H1 (cell line): Measurements from ENCODE around the gene SNX27. TPM values are rescaled to one million over a fixed set of nuclear protein-coding genes. Genes with fewer than 3 reads are reported as not detected.
A peak's percentile ranks its signal among the peaks of the same experiment; 100 is the strongest.

Experiments used
- CTCF ChIA-PET: fragments of 300-600 bp; sonication (Branson Sonifier 250); formaldehyde crosslinking; loops from one replicate; lab custom pipeline; 2021; ENCODE audit not compliant: partially characterized antibody; lab: Charles Lee
- POLR2A ChIA-PET: fragments of 300-600 bp; sonication (Branson Sonifier 250); formaldehyde crosslinking; loops from one replicate; lab custom pipeline; 2021; ENCODE audit warnings: inconsistent platforms; ENCODE audit not compliant: partially characterized antibody; lab: Charles Lee
- DNase-seq, 2 experiments: peaks; one replicate each; pipeline versions ENCODE4 v3.0.0 to v3.0.0-alpha.2; 2010 to 2022; ENCODE audit warnings: low spot score in 2 of 2, low read depth in 1 of 2, mixed read lengths in 1 of 2
- FAIRE-seq: peaks from 2 replicates; lab custom pipeline; 2011; peaks lifted over from hg19 to GRCh38; lab: Jason Lieb, UNC
- H2AFZ ChIP-seq: 2 replicates; pipeline ENCODE4 v1.8.1; 2012; ENCODE audit warnings: low read length, inconsistent platforms
- H2AK5ac ChIP-seq: 2 replicates; pipeline ENCODE4 v1.6.1; 2013; ENCODE audit warnings: low read depth, low read length
- H2BK120ac ChIP-seq: replicated peaks from 2 replicates; pipeline ENCODE3; 2013; ENCODE audit warnings: low read depth, low read length, inconsistent platforms
- H2BK12ac ChIP-seq: 2 replicates; pipeline ENCODE4 v1.6.1; 2013; ENCODE audit warnings: low read depth, low read length
- H2BK15ac ChIP-seq: 2 replicates; pipeline ENCODE4 v1.6.1; 2013; ENCODE audit warnings: low read length
- H2BK20ac ChIP-seq: 2 replicates; pipeline ENCODE4 v1.6.1; 2013; ENCODE audit warnings: low read length
- H2BK5ac ChIP-seq: 2 replicates; pipeline ENCODE4 v1.6.1; 2013; ENCODE audit warnings: low read depth, low read length
- H3K14ac ChIP-seq: 2 replicates; pipeline ENCODE4 v1.6.1; 2013; ENCODE audit warnings: inconsistent platforms; ENCODE audit not compliant: insufficient read length
- H3K18ac ChIP-seq: 2 replicates; pipeline ENCODE4 v1.6.1; 2013; ENCODE audit warnings: low read length; ENCODE audit errors: extremely low read depth
- H3K23ac ChIP-seq: 2 replicates; pipeline ENCODE4 v1.6.1; 2013; ENCODE audit warnings: inconsistent platforms; ENCODE audit not compliant: insufficient read length
- H3K23me2 ChIP-seq: 2 replicates; pipeline ENCODE4 v1.6.1; 2013; ENCODE audit warnings: low read depth, low read length
- H3K27ac ChIP-seq: 2 replicates; pipeline ENCODE4 v1.6.1; 2011; ENCODE audit warnings: low read depth, low read length, inconsistent platforms
- H3K27me3 ChIP-seq, 4 experiments: replicated peaks in 1 of 4; 1 replicate in 1 of 4; 2 replicates in 3 of 4; pipeline versions ENCODE4 v1.6.1 to v1.8.1; 2011 to 2013; ENCODE audit warnings: low read length in 3 of 4, mild to moderate bottlenecking in 3 of 4, inconsistent platforms in 2 of 4, mixed read lengths in 2 of 4, moderate library complexity in 1 of 4; ENCODE audit not compliant: control insufficient read depth in 3 of 4, insufficient read depth in 3 of 4; ENCODE audit errors: extremely low read depth in 1 of 4
- H3K36me3 ChIP-seq, 4 experiments: 2 replicates each; pipeline versions ENCODE4 v1.6.1 to v1.8.1; 2011 to 2013; ENCODE audit warnings: mild to moderate bottlenecking in 4 of 4, low read length in 3 of 4, moderate library complexity in 2 of 4, control low read depth in 1 of 4, inconsistent platforms in 1 of 4; ENCODE audit not compliant: insufficient read depth in 4 of 4, control insufficient read depth in 2 of 4
- H3K4ac ChIP-seq: replicated peaks from 2 replicates; pipeline ENCODE3; 2013; ENCODE audit warnings: low read length, low read depth, mixed read lengths, inconsistent platforms; ENCODE audit not compliant: insufficient read length
- H3K4me1 ChIP-seq, 4 experiments: replicated peaks in 1 of 4; 1 replicate in 1 of 4; 2 replicates in 3 of 4; pipeline versions ENCODE4 v1.6.1 to v1.8.1; 2011 to 2013; ENCODE audit warnings: low read length in 3 of 4, inconsistent platforms in 2 of 4, mixed read lengths in 1 of 4; ENCODE audit not compliant: insufficient read depth in 4 of 4, control insufficient read depth in 3 of 4
- H3K4me2 ChIP-seq, 2 experiments: 2 replicates each; pipeline versions ENCODE4 v1.6.1 to v1.8.1; 2011 to 2013; ENCODE audit warnings: low read depth in 2 of 2, low read length in 2 of 2, control low read depth in 1 of 2, inconsistent platforms in 1 of 2, mild to moderate bottlenecking in 1 of 2; ENCODE audit not compliant: insufficient read depth in 1 of 2
- H3K4me3 ChIP-seq, 4 experiments: fragments of 200-600, 300-600 bp in 1 of 4; sonication (generic), shearing (Covaris generic), sonication (Bioruptor Twin) in 1 of 4; 2 replicates each; pipeline versions ENCODE4 v1.5.1 to v1.8.1; 2011 to 2016; ENCODE audit warnings: low read length in 4 of 4, low read depth in 3 of 4, control low read depth in 2 of 4, inconsistent platforms in 2 of 4, mild to moderate bottlenecking in 2 of 4, mixed read lengths in 1 of 4, moderate library complexity in 1 of 4; ENCODE audit not compliant: insufficient read depth in 2 of 4; ENCODE audit errors: extremely low read depth in 1 of 4
- H3K56ac ChIP-seq: replicated peaks from 2 replicates; pipeline ENCODE3; 2013; ENCODE audit warnings: low read depth, mild to moderate bottlenecking, mixed read lengths, low read length, inconsistent platforms; ENCODE audit not compliant: insufficient read length
- H3K79me1 ChIP-seq: 2 replicates; pipeline ENCODE4 v1.6.1; 2013; ENCODE audit warnings: low read depth, low read length, control low read depth
- H3K79me2 ChIP-seq, 2 experiments: 2 replicates each; pipeline versions ENCODE4 v1.6.1 to v1.8.1; 2012 to 2013; ENCODE audit warnings: low read length in 2 of 2, mild to moderate bottlenecking in 2 of 2, inconsistent platforms in 1 of 2; ENCODE audit not compliant: insufficient read depth in 2 of 2, control insufficient read depth in 1 of 2
- H3K9ac ChIP-seq, 4 experiments: replicated peaks in 1 of 4; 1 replicate in 1 of 4; 2 replicates in 3 of 4; pipeline versions ENCODE4 v1.6.1 to v1.8.1; 2011 to 2013; ENCODE audit warnings: low read depth in 3 of 4, low read length in 3 of 4, control low read depth in 2 of 4, mild to moderate bottlenecking in 2 of 4, moderate library complexity in 2 of 4, inconsistent platforms in 1 of 4; ENCODE audit errors: extremely low read depth in 1 of 4
- H3K9me3 ChIP-seq, 2 experiments: 2 replicates each; pipeline versions ENCODE4 v1.6.1 to v1.8.1; 2012 to 2013; ENCODE audit warnings: mild to moderate bottlenecking in 2 of 2, moderate library complexity in 2 of 2, control low read depth in 1 of 2, inconsistent platforms in 1 of 2, low read depth in 1 of 2, low read length in 1 of 2, mixed read lengths in 1 of 2; ENCODE audit not compliant: insufficient read depth in 2 of 2
- H4K20me1 ChIP-seq, 2 experiments: replicated peaks in 1 of 2; 2 replicates each; pipeline versions ENCODE3 to v1.8.1; 2011 to 2013; ENCODE audit warnings: inconsistent platforms in 2 of 2, low read length in 2 of 2, mild to moderate bottlenecking in 1 of 2; ENCODE audit not compliant: insufficient read depth in 2 of 2, control insufficient read depth in 1 of 2
- H4K5ac ChIP-seq: 2 replicates; pipeline ENCODE4 v1.6.1; 2013; ENCODE audit warnings: low read length, low read depth, mixed read lengths, inconsistent platforms; ENCODE audit not compliant: insufficient read length
- H4K8ac ChIP-seq: 2 replicates; pipeline ENCODE4 v1.8.0; 2013; ENCODE audit warnings: mild to moderate bottlenecking, moderate library complexity, low read length, inconsistent platforms; ENCODE audit not compliant: insufficient read depth; ENCODE audit errors: extremely low read depth
- H4K91ac ChIP-seq: replicated peaks from 2 replicates; pipeline ENCODE3; 2013; ENCODE audit warnings: low read length, mixed read lengths, inconsistent platforms; ENCODE audit not compliant: insufficient read length
- KDM4A ChIP-seq: IDR thresholded peaks from one replicate; pipeline ENCODE4 v1.7.1; 2012; ENCODE audit warnings: low read depth, mild to moderate bottlenecking, moderate library complexity, low read length, inconsistent platforms; ENCODE audit not compliant: severe bottlenecking
- WGBS, 2 experiments: shearing (Covaris generic) in 1 of 2; methylation state at CpG; one replicate each; pipeline versions ENCODE4 v1.1.6 to v1.1.7; 2013 to 2015; ENCODE audit warnings: low lambda C conversion rate in 2 of 2, mixed read lengths in 2 of 2, inconsistent platforms in 1 of 2, low coverage in 1 of 2, missing lambda C conversion rate in 1 of 2; ENCODE audit not compliant: insufficient replicate concordance in 2 of 2, insufficient coverage in 1 of 2, insufficient read length in 1 of 2; ENCODE audit errors: extremely low coverage in 1 of 2, missing lambda C conversion rate in 1 of 2; 5-methylcytosine and 5-hydroxymethylcytosine counted together
- polyA plus RNA-seq, 7 experiments: library from polyadenylated mRNA; depleted of rRNA in 3 of 7; stranded (reverse) in 5 of 7; unstranded in 2 of 7; fragments of >200 nt in 5 of 7; fragments of 200-250 nt in 2 of 7; gene quantifications; 1 replicate in 5 of 7; 2 replicates in 1 of 7; 4 replicates in 1 of 7; pipeline versions ENCODE4 v1.2.1 to v1.2.3, GENCODE V29; 2011 to 2013; ENCODE audit warnings: missing spikeins in 2 of 7, mixed read lengths in 2 of 7
- total RNA-seq: library from RNA; stranded (reverse); fragmentation: NEBNext Ultra II Directional; extraction: Animal tissue kit (Norgen Biotek cat#: 25700); gene quantifications from 2 replicates; pipeline ENCODE4 v1.2.1, GENCODE V29; 2021

Gene SNX27
- total and polyA plus RNA-seq, 2 of the 8 experiments (the other 6 are each of a cell fraction or from before 2014, with no cell fraction given): 23.4 to 65.4 TPM

- H4K91ac ChIP-seq: no peak overlapping the region
- FAIRE-seq (no peak), DNase-seq (no peak)
- H3K9ac ChIP-seq: peak overlapping the region in 1 of 4 experiments; percentile 29; a peak in 1 of 7 replicates
- H3K27ac ChIP-seq: no peak overlapping the region
- peak overlapping the region; percentile 76 to 97 for H3K4me2 ChIP-seq
- no peak overlapping the region; the same call in 1 of the 2 replicates for H2BK5ac ChIP-seq
- no peak overlapping the region; the same call in 1 of the 2 replicates for H3K18ac ChIP-seq
- H3K27me3 ChIP-seq: peaks cover 0 to 18% (median 12%) of the 10 kb centered on the region in 4 experiments; a peak in 6 of 7 replicates
- no peak overlapping the region for H4K8ac ChIP-seq
- no peaks in the 10 kb centered on the region for H3K9me3 ChIP-seq
- H3K14ac ChIP-seq: no peak overlapping the region
- no peak overlapping the region for H4K5ac ChIP-seq
- no peak overlapping the region for H2AFZ ChIP-seq
- WGBS, 2 experiments: 4% methylated on average over 4 of the region's 11 CpGs; no CpG with 5 or more reads in 1 of the 2 experiments
- H2BK20ac ChIP-seq: no peak overlapping the region
- no peak overlapping the region for H2BK12ac ChIP-seq
- no peak overlapping the region for H2BK15ac ChIP-seq
- H3K23me2 ChIP-seq: peaks cover 8% of the 10 kb centered on the region; the same call in 1 of the 2 replicates
- H3K4me3 ChIP-seq: peak overlapping the region; percentile 29 to 60 (median 54); a peak in 7 of 8 replicates
- H3K79me2 ChIP-seq: no peaks in the 10 kb centered on the region
- H2BK120ac ChIP-seq: no peak overlapping the region
- H3K23ac ChIP-seq: no peak overlapping the region
- no peak overlapping the region for H3K56ac ChIP-seq
- no peaks in the 10 kb centered on the region; the same call in 1 of the 2 replicates for H3K79me1 ChIP-seq
- H3K4me1 ChIP-seq: peaks cover 2 to 8% (median 4%) of the 10 kb centered on the region in 4 experiments
- CTCF ChIA-PET: interaction anchor here (0.8 to 4.8 kb wide), 15 partner anchors 8 to 135 kb away, joined by 3 to 41 read pairs (median 5); no protein-coding TSS in a partner anchor
- no peaks in the 10 kb centered on the region for H4K20me1 ChIP-seq
- H3K36me3 ChIP-seq: no peaks in the 10 kb centered on the region
- H3K4ac ChIP-seq: no peak overlapping the region
- no peak overlapping the region for H2AK5ac ChIP-seq
- POLR2A ChIA-PET: interaction anchor here (0.9 to 3.5 kb wide), 5 partner anchors 11 to 176 kb away, joined by 3 to 15 read pairs (median 4); partner anchors contain the start of genes C2CD4D and TUFT1
- peak; percentile 32 for TF ChIP-seq KDM4A
Observed at GRCh38 chr1:151716405-151716762, 104.5 kb downstream of the SNX27 start.
